Right atrium auricular region (tissue), 2 donors: ENCODE data around the gene STK32B. TPM values are rescaled to one million over a fixed set of nuclear protein-coding genes. Genes with fewer than 3 reads are reported as not detected.

Experiments
- DNase-seq: peaks from one replicate; pipeline ENCODE4 v3.0.0-alpha.2; 2019; ENCODE audit warnings: low spot score
- H3K27ac ChIP-seq, 2 donors: fragments of 200-600 bp; sonication (generic); 1 replicate in 1 of 2; 2 replicates in 1 of 2; pipeline ENCODE4 v1.5.1; 2016 to 2019
- H3K27me3 ChIP-seq, 2 donors: fragments of 200-600 bp; sonication (generic); one replicate each; pipeline versions ENCODE4 v1.5.1 to v1.6.0; 2017 to 2019
- H3K36me3 ChIP-seq: fragments of 200-600 bp; sonication (generic); one replicate; pipeline ENCODE4 v1.5.1; 2016
- H3K4me1 ChIP-seq, 2 donors: fragments of 200-600 bp; sonication (generic); one replicate each; pipeline versions ENCODE4 v1.5.1 to v1.6.0; 2017 to 2019
- H3K4me3 ChIP-seq, 2 donors: fragments of 200-600 bp; sonication (generic); 1 replicate in 1 of 2; 2 replicates in 1 of 2; pipeline ENCODE4 v1.5.1; 2017 to 2019; ENCODE audit warnings: mild to moderate bottlenecking in 1 of 2, moderate library complexity in 1 of 2
- H3K9me3 ChIP-seq, 2 donors: fragments of 200-600 bp; sonication (generic); one replicate each; pipeline ENCODE4 v1.5.1; 2019
- CTCF ChIP-seq, 2 donors: fragments of 200-600 bp; sonication (generic); IDR thresholded peaks; one replicate each; pipeline ENCODE4 v1.5.1; 2019; ENCODE audit warnings: antibody characterized with exemption in 2 of 2
- total RNA-seq, 2 donors: library from RNA; depleted of rRNA; stranded (reverse); fragments of >200 nt; gene quantifications; one replicate each; pipeline ENCODE4 v1.1.0, GENCODE V29; 2016

Gene STK32B
- total RNA-seq, 2 donors from 2014 or later: 0.31 to 0.59 TPM

- no peaks in the 10 kb centered on the region for H3K36me3 ChIP-seq
- DNase-seq: no peak
- H3K27me3 ChIP-seq: no peaks in the 10 kb centered on the region
- no peak overlapping the region for H3K4me3 ChIP-seq
- H3K4me1 ChIP-seq: peaks cover 0 to 7% of the 10 kb centered on the region in 2 donors
- TF ChIP-seq CTCF (IDR thresholded peaks at IDR 0.05): no peak
- H3K9me3 ChIP-seq: peaks cover 0 to 7% of the 10 kb centered on the region in 2 donors
- H3K27ac ChIP-seq: no peak overlapping the region
Observed at GRCh38 chr4:5526080-5526846, 475.0 kb downstream of the STK32B start.

GRCh38 chr4:5527211-5527610 is 475.9 kb downstream of the STK32B start:
- DNase-seq: no peak
- Histone ChIP-seq H3K4me3 (no peak overlapping the region), H3K27ac (no peak overlapping the region), H3K36me3 (no peaks in the 10 kb centered on the region), H3K27me3 (no peaks in the 10 kb centered on the region), H3K9me3 (peaks cover 0 to 7% of the 10 kb centered on the region in 2 donors), H3K4me1 (peaks cover 0 to 7% of the 10 kb centered on the region in 2 donors)
- TF ChIP-seq CTCF (IDR thresholded peaks at IDR 0.05): no peak

GRCh38 chr4:5528031-5528436 is 476.8 kb downstream of the STK32B start:
- H3K9me3 ChIP-seq: peaks cover 0 to 7% of the 10 kb centered on the region in 2 donors
- DNase-seq: no peak
- no peak for TF ChIP-seq CTCF (IDR thresholded peaks at IDR 0.05)
- no peaks in the 10 kb centered on the region for H3K27me3 ChIP-seq
- H3K36me3 ChIP-seq: no peaks in the 10 kb centered on the region
- H3K4me3 ChIP-seq: no peak overlapping the region
- H3K4me1 ChIP-seq: peaks cover 0 to 7% of the 10 kb centered on the region in 2 donors
- H3K27ac ChIP-seq: no peak overlapping the region

- H3K4me1 ChIP-seq: no peaks in the 10 kb centered on the region
- no peak overlapping the region for H3K4me3 ChIP-seq
- no peak for DNase-seq
- no peaks in the 10 kb centered on the region for H3K36me3 ChIP-seq
- H3K27ac ChIP-seq: no peak overlapping the region
- H3K27me3 ChIP-seq: no peaks in the 10 kb centered on the region
- H3K9me3 ChIP-seq: no peaks in the 10 kb centered on the region
- TF ChIP-seq CTCF (IDR thresholded peaks at IDR 0.05): no peak
Observed at GRCh38 chr4:5532100-5532499, 480.8 kb downstream of the STK32B start.

- no peaks in the 10 kb centered on the region for H3K9me3 ChIP-seq
- no peaks in the 10 kb centered on the region for H3K4me1 ChIP-seq
- H3K4me3 ChIP-seq: no peak overlapping the region
- H3K27me3 ChIP-seq: no peaks in the 10 kb centered on the region
- TF ChIP-seq CTCF (IDR thresholded peaks at IDR 0.05): no peak
- H3K27ac ChIP-seq: no peak overlapping the region
- no peak for DNase-seq
- H3K36me3 ChIP-seq: no peaks in the 10 kb centered on the region
Observed at GRCh38 chr4:5539584-5539983, 488.3 kb downstream of the STK32B start.

- DNase-seq: no peak
- no peak for TF ChIP-seq CTCF (IDR thresholded peaks at IDR 0.05)
- H3K27me3 ChIP-seq: no peaks in the 10 kb centered on the region
Observed at GRCh38 chr4:5541169-5541568, 489.9 kb downstream of the STK32B start.

More at GRCh38 chr4:5541169-5541568, 489.9 kb downstream of the STK32B start:
- no peak overlapping the region for H3K27ac ChIP-seq
- no peaks in the 10 kb centered on the region for H3K9me3 ChIP-seq
- no peaks in the 10 kb centered on the region for H3K36me3 ChIP-seq
- H3K4me1 ChIP-seq: no peaks in the 10 kb centered on the region
- no peak overlapping the region for H3K4me3 ChIP-seq
